Adrenal gland (tissue), 12 donors: ENCODE results near the gene FYB1. TPM values are rescaled to one million over a fixed set of nuclear protein-coding genes. Genes with fewer than 3 reads are reported as not detected.

ENCODE experiments used
- DNase-seq, 7 donors: peaks; one replicate each; pipeline ENCODE4 v3.0.0-alpha.2; 2019 to 2020
- H3K27ac ChIP-seq, 5 donors: fragments of 200-600 bp; sonication (generic) in 4 of 5; 1 replicate in 3 of 5; 2 replicates in 2 of 5; pipeline versions ENCODE4 v1.5.1 to v1.8.0; 2016 to 2020; ENCODE audit warnings: mild to moderate bottlenecking in 1 of 5
- H3K27me3 ChIP-seq: fragments of 200-600 bp; 2 replicates; pipeline ENCODE4 v1.8.0; 2021
- H3K36me3 ChIP-seq, 2 donors: fragments of 200-600 bp; replicated peaks in 1 of 2; 1 replicate in 1 of 2; 2 replicates in 1 of 2; pipeline versions ENCODE4 v1.5.1 to v1.8.0; 2018 to 2022
- H3K4me1 ChIP-seq, 2 donors: fragments of 200-600 bp; replicated peaks in 1 of 2; 1 replicate in 1 of 2; 2 replicates in 1 of 2; pipeline versions ENCODE4 v1.5.1 to v1.8.0; 2018 to 2021
- H3K4me3 ChIP-seq, 4 donors: fragments of 200-600 bp; sonication (generic) in 3 of 4; one replicate each; pipeline ENCODE4 v1.5.1; 2016 to 2018
- H3K9me3 ChIP-seq, 3 donors: fragments of 200-600 bp; sonication (generic) in 1 of 3; replicated peaks in 1 of 3; 1 replicate in 2 of 3; 2 replicates in 1 of 3; pipeline versions ENCODE4 v1.5.1 to v1.8.0; 2016 to 2021
- POLR2A ChIP-seq, 2 donors: fragments of 450-650 bp; IDR thresholded peaks; one replicate each; pipeline ENCODE4 v1.6.1; 2017; ENCODE audit warnings: antibody characterized with exemption in 2 of 2, mild to moderate bottlenecking in 2 of 2, moderate library complexity in 1 of 2
- WGBS, 4 donors: extraction: QIAGEN DNeasy Blood & Tissue Kit in 2 of 4; methylation state at CpG; one replicate each; pipeline versions ENCODE4 v1.1.5 to v1.1.7; 2013 to 2017; 5-methylcytosine and 5-hydroxymethylcytosine counted together
- intact Hi-C, 2 donors: fragments of 100-400 bp; cut with DNase I; formaldehyde crosslinking; loops; one replicate each; pipeline versions ENCODE4 v1.14.1 to v1.15.0; 2022 to 2023
- polyA plus RNA-seq, 3 donors: library from polyadenylated mRNA; stranded (reverse); fragments of 200-250 nt in 2 of 3; fragments of 350-450 nt in 1 of 3; fragmentation: Illumina TruSeq in 1 of 3; extraction: RNeasy Lipid Tissue Mini Kit (QIAGEN cat#74804) in 1 of 3; gene quantifications; one replicate each; pipeline ENCODE4 v1.2.3, GENCODE V29; 2013 to 2014
- total RNA-seq, 9 donors: library from RNA; depleted of rRNA in 4 of 9; stranded (reverse); fragments of >200 nt in 4 of 9; fragments of 120-200 nt in 1 of 9; fragmentation: NEBNext Ultra II Directional in 1 of 9; extraction: Animal tissue kit (Norgen Biotek cat#: 25700) in 1 of 9; gene quantifications; one replicate each; pipeline versions ENCODE4 v1.1.0 to v1.2.4, GENCODE V29; 2013 to 2023
- TF ChIP-seq, protein P1 (sequence below), 6 experiments: fragments of 450-650 bp in 4 of 6; fragments of 200-600 bp in 2 of 6; sonication (generic) in 1 of 6; IDR thresholded peaks; 1 replicate in 5 of 6; 2 replicates in 1 of 6; pipeline versions ENCODE4 v1.5.1 to v1.8.0; 2016 to 2021; ENCODE audit warnings: antibody characterized with exemption in 6 of 6, mild to moderate bottlenecking in 2 of 6, moderate library complexity in 1 of 6
- donor health status: healthy with polysubstance abuse.
- donor health status: Bipolar disorder and iron deficiency.
- donor health status: DM: yes; HTN: yes; CAD: no.
- donor health status: DM: no; HTN: no; CAD: no.
- donor health status: DM: no; HTN: no; CAD: no.
- donor health status: DM: yes; HTN: yes; CAD: no.

FYB1 gene
- total and polyA plus RNA-seq, 12 donors = 1.6 to 29.8 (median 13.6) TPM

DNA sequence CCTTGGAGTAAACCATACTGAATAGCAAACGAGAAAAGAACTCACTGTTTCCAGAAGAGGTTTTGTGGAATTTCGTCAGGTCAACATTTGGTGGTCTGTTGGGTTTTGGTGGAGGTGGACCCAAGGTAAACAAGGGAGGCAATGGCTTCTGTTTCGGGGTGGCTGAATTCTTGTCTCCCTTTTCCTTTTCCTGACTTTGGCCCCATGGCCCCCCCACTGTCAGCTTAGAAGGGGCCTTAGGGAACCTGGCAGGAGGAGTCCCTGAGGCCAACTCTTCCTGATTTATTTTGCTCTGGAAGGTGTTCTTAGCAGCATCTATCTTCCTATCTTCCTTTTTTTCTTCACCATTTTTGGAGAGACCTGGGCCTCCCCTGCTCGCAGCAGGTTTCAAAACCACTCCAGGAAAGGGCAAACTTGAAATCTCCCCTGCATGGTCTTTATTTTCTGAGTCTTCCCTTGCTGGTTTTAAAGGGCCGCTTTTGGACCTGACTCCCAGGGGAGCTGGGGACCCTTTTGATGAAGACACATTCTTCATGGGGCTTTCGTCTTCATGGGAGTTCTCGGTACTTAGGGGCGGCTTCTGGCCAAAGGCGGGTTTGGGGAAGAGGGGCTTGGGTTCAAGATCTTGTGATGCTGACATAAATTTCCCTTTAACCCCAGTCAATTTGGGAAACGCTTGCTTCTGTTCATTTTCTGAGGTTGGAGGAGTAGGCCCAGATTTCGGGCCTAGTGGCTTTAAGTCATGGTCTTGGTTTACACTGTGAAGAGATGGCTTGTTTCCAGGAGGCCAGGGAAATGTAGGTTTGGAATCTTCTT is 17.4 kb downstream of the FYB1 start:
- H3K4me1 ChIP-seq = no peaks in the 10 kb centered on the region
- WGBS, 4 donors = 83 to 90% (median 88%) methylated on average over 11 of the region's 11 CpGs
- no peaks in the 10 kb centered on the region for H3K36me3 ChIP-seq
- no peaks in the 10 kb centered on the region for H3K27me3 ChIP-seq
- TF ChIP-seq, protein P1, sequence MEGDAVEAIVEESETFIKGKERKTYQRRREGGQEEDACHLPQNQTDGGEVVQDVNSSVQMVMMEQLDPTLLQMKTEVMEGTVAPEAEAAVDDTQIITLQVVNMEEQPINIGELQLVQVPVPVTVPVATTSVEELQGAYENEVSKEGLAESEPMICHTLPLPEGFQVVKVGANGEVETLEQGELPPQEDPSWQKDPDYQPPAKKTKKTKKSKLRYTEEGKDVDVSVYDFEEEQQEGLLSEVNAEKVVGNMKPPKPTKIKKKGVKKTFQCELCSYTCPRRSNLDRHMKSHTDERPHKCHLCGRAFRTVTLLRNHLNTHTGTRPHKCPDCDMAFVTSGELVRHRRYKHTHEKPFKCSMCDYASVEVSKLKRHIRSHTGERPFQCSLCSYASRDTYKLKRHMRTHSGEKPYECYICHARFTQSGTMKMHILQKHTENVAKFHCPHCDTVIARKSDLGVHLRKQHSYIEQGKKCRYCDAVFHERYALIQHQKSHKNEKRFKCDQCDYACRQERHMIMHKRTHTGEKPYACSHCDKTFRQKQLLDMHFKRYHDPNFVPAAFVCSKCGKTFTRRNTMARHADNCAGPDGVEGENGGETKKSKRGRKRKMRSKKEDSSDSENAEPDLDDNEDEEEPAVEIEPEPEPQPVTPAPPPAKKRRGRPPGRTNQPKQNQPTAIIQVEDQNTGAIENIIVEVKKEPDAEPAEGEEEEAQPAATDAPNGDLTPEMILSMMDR (IDR thresholded peaks at IDR 0.05) = no peak
- no peak for TF ChIP-seq POLR2A (IDR thresholded peaks at IDR 0.05)
- no peak for DNase-seq
- no peaks in the 10 kb centered on the region for H3K9me3 ChIP-seq
- H3K4me3 ChIP-seq = no peak overlapping the region
- intact Hi-C loops = no loop called here
- no peak overlapping the region for H3K27ac ChIP-seq

DNA sequence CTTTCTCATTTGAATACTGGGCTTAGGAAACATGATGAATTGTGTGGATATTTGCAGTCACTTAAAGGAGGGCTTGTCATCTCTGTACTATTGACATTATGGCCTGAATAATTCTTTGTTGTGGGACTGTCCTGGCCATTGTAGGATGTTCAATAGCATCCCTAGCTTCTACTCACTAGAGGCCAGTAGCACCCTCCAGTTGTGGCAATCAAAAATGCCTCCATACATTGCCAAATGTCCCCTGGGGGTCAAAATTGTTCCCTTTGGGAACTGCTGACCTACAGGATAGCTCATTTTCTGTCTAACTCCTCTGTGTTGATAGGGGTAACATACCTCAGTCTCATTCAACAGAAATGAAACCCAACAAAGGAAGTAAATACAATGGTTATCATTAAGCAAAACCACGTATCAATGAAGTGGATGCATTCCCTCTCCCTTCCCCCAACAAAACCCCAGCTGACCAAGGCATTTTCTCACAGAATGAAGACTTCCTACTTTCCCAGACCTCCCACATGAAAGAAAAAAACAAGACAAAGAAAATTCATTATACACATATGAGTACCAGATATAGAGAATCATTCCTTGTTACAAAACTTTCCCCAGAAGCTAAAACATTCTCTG is 18.1 kb downstream of the FYB1 start:
- Histone ChIP-seq H3K36me3 (no peaks in the 10 kb centered on the region), H3K4me3 (no peak overlapping the region), H3K27ac (no peak overlapping the region), H3K4me1 (no peaks in the 10 kb centered on the region), H3K27me3 (no peaks in the 10 kb centered on the region), H3K9me3 (no peaks in the 10 kb centered on the region)
- 78 to 95% (median 83%) methylated on average over 1 of the region's 1 CpG for WGBS, 4 donors
- intact Hi-C loops = no loop called here
- no peak for DNase-seq
- no peak for TF ChIP-seq POLR2A (IDR thresholded peaks at IDR 0.05)
- TF ChIP-seq, protein P1 (IDR thresholded peaks at IDR 0.05) = no peak

DNA sequence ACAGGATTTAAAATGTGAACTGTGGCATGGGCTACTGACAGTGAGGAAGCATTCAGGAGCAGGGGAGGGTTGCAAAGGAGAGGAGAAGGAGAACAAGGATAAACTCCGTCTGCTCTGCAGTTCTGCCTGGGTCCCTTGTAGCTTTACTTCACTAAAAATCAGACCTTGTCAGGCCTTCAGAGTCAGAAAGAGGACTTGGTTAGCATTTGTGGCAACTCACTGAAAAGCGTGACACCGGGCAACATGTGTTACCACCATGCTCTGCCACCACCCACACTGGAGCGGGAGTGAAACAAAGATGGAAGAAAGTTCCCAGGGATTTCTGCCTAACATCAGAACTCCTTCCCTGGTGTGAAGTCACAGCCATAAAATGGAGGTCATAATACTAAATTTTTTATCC is 19.3 kb downstream of the FYB1 start:
- Histone ChIP-seq H3K4me3 (no peak overlapping the region), H3K36me3 (no peaks in the 10 kb centered on the region), H3K27me3 (no peaks in the 10 kb centered on the region), H3K9me3 (no peaks in the 10 kb centered on the region), H3K4me1 (no peaks in the 10 kb centered on the region), H3K27ac (no peak overlapping the region)
- 84 to 93% (median 85%) methylated on average over 4 of the region's 4 CpGs for WGBS, 4 donors
- DNase-seq = no peak
- intact Hi-C loops = no loop called here
- TF ChIP-seq, protein P1 (IDR thresholded peaks at IDR 0.05) = no peak
- no peak for TF ChIP-seq POLR2A (IDR thresholded peaks at IDR 0.05)

DNA sequence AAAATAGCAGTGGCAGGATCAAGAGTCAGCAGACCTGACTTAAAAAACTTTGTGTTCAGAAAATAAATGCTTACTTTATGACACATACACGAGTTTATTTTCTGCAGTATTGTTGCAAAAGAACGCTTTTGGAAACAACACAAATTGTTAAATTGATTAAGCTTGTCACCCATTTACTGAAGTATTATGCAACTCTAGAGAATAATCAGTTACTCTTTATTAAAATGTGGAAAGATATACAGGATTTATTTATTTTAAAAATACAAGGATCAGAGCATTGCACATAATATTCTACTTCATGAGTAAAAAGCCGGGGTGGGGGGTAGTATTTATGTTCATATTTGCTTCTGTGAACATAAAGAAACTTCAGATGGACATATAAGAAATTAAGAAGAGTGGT is 20.0 kb downstream of the FYB1 start:
- WGBS, 4 donors = 69 to 82% (median 73%) methylated on average over 3 of the region's 3 CpGs
- Histone ChIP-seq H3K36me3 (no peaks in the 10 kb centered on the region), H3K27me3 (no peaks in the 10 kb centered on the region), H3K27ac (no peak overlapping the region), H3K4me3 (no peak overlapping the region), H3K4me1 (no peaks in the 10 kb centered on the region), H3K9me3 (no peaks in the 10 kb centered on the region)
- TF ChIP-seq, protein P1 (IDR thresholded peaks at IDR 0.05) = no peak
- TF ChIP-seq POLR2A (IDR thresholded peaks at IDR 0.05) = no peak
- intact Hi-C loops = no loop called here
- no peak for DNase-seq
